IMR-90 (cell line): ENCODE measurements around the gene MAGI1. TPM values are rescaled to one million over a fixed set of nuclear protein-coding genes. Genes with fewer than 3 reads are reported as not detected.

ENCODE experiments used
- ATAC-seq: fragments of 200-7000 bp; cut with Tn5 transposase; 2 replicates; pipeline ENCODE4 v1.9.1; 2020; ENCODE audit warnings: low read depth, mild to moderate bottlenecking, moderate library complexity
- BruUV-seq: library from RNA; stranded (reverse); fragments of 400-500 nt; replicated peaks from 2 replicates; lab custom pipeline; 2021; lab: Mats Ljungman, UMichigan
- CTCF ChIA-PET: fragments of 300-600 bp; formaldehyde crosslinking; extraction: SDS; loops from one replicate; lab custom pipeline; 2021; ENCODE audit warnings: antibody characterized with exemption; lab: Yijun Ruan, JAX
- POLR2A ChIA-PET: fragments of 300-600 bp; sonication (Branson Sonifier 250); formaldehyde crosslinking; loops from one replicate; lab custom pipeline; 2022; ENCODE audit warnings: antibody characterized with exemption; ENCODE audit not compliant: unreplicated experiment; lab: Charles Lee
- DNase-seq: peaks from one replicate; pipeline ENCODE4 v3.0.0; 2013
- H2AFZ ChIP-seq: replicated peaks from 2 replicates; pipeline ENCODE3; 2013; ENCODE audit warnings: low read length, mild to moderate bottlenecking; ENCODE audit not compliant: poor library complexity
- H2AK5ac ChIP-seq: 2 replicates; pipeline ENCODE4 v1.6.1; 2013; ENCODE audit warnings: low read depth, low read length, inconsistent platforms
- H2AK9ac ChIP-seq: replicated peaks from 2 replicates; pipeline ENCODE3; 2013; ENCODE audit warnings: mild to moderate bottlenecking, low read depth, low read length, moderate library complexity; ENCODE audit not compliant: poor library complexity
- H2BK120ac ChIP-seq: 2 replicates; pipeline ENCODE4 v1.6.1; 2013; ENCODE audit warnings: low read depth, low read length, inconsistent platforms
- H2BK15ac ChIP-seq: 3 replicates; pipeline ENCODE4 v1.6.1; 2013; ENCODE audit warnings: low read depth, low read length, inconsistent platforms
- H2BK20ac ChIP-seq: 2 replicates; pipeline ENCODE4 v1.6.1; 2013; ENCODE audit warnings: low read depth, mild to moderate bottlenecking, inconsistent platforms, low read length, moderate library complexity
- H2BK5ac ChIP-seq: 2 replicates; pipeline ENCODE4 v1.6.1; 2013; ENCODE audit warnings: mild to moderate bottlenecking, low read depth, low read length, inconsistent platforms; ENCODE audit not compliant: poor library complexity, severe bottlenecking
- H3K14ac ChIP-seq: replicated peaks from 2 replicates; pipeline ENCODE4 v1.6.1; 2013; ENCODE audit warnings: low read depth, low read length, inconsistent platforms
- H3K18ac ChIP-seq: 2 replicates; pipeline ENCODE4 v1.6.1; 2013; ENCODE audit warnings: low read depth, low read length, control low read depth
- H3K23ac ChIP-seq: 2 replicates; pipeline ENCODE4 v1.6.1; 2013; ENCODE audit warnings: low read depth, low read length, inconsistent platforms
- H3K27ac ChIP-seq: 2 replicates; pipeline ENCODE4 v1.5.1; 2013; ENCODE audit warnings: mild to moderate bottlenecking, control low read depth, low read length; ENCODE audit not compliant: insufficient read depth
- H3K27me3 ChIP-seq: 2 replicates; pipeline ENCODE4 v1.6.1; 2013; ENCODE audit warnings: low read length; ENCODE audit not compliant: control insufficient read depth, insufficient read depth
- H3K36me3 ChIP-seq: 2 replicates; pipeline ENCODE4 v1.6.1; 2013; ENCODE audit warnings: low read length, mixed read lengths; ENCODE audit not compliant: control insufficient read depth, insufficient read depth
- H3K4ac ChIP-seq: 2 replicates; pipeline ENCODE4 v1.6.1; 2013; ENCODE audit warnings: low read depth, low read length, inconsistent platforms
- H3K4me1 ChIP-seq: 2 replicates; pipeline ENCODE4 v1.6.1; 2013; ENCODE audit warnings: low read length, mixed read lengths; ENCODE audit not compliant: control insufficient read depth, insufficient read depth
- H3K4me2 ChIP-seq: 2 replicates; pipeline ENCODE4 v1.6.1; 2013; ENCODE audit warnings: low read depth, mild to moderate bottlenecking, control low read depth, low read length, moderate library complexity
- H3K4me3 ChIP-seq: 2 replicates; pipeline ENCODE4 v1.5.1; 2013; ENCODE audit warnings: low read depth, mild to moderate bottlenecking, control low read depth, low read length, moderate library complexity; ENCODE audit not compliant: insufficient read depth
- H3K56ac ChIP-seq: 2 replicates; pipeline ENCODE4 v1.6.1; 2013; ENCODE audit warnings: low read length, inconsistent platforms; ENCODE audit not compliant: insufficient read depth; ENCODE audit errors: extremely low read depth
- H3K79me1 ChIP-seq, 2 experiments: 2 replicates each; pipeline ENCODE4 v1.6.1; 2013; ENCODE audit warnings: low read length in 2 of 2, inconsistent platforms in 1 of 2, low read depth in 1 of 2
- H3K9ac ChIP-seq: 2 replicates; pipeline ENCODE4 v1.6.1; 2013; ENCODE audit warnings: low read depth, low read length, control low read depth
- H3K9me1 ChIP-seq: 2 replicates; pipeline ENCODE4 v1.6.1; 2013; ENCODE audit warnings: low read length, inconsistent platforms; ENCODE audit not compliant: insufficient read depth
- H3K9me3 ChIP-seq: 2 replicates; pipeline ENCODE4 v1.6.1; 2013; ENCODE audit warnings: low read length; ENCODE audit not compliant: control insufficient read depth, insufficient read depth
- H4K20me1 ChIP-seq: 2 replicates; pipeline ENCODE4 v1.6.1; 2013; ENCODE audit warnings: low read length, inconsistent platforms; ENCODE audit not compliant: insufficient read depth
- H4K5ac ChIP-seq: 2 replicates; pipeline ENCODE4 v1.6.1; 2013; ENCODE audit warnings: mild to moderate bottlenecking, low read depth, low read length, control low read depth
- H4K8ac ChIP-seq, 2 experiments: 2 replicates each; pipeline ENCODE4 v1.6.1; 2013; ENCODE audit warnings: low read depth in 2 of 2, low read length in 2 of 2, control low read depth in 1 of 2, inconsistent platforms in 1 of 2
- H4K91ac ChIP-seq: 2 replicates; pipeline ENCODE4 v1.6.1; 2013; ENCODE audit warnings: low read depth, low read length, inconsistent platforms; ENCODE audit not compliant: insufficient read depth
- BHLHE40 ChIP-seq: fragments of 150-350 bp; IDR thresholded peaks from 2 replicates; pipeline ENCODE4 v1.6.1; 2016; ENCODE audit warnings: mild to moderate bottlenecking, low read depth, low read length
- CEBPB ChIP-seq: IDR thresholded peaks from 2 replicates; pipeline ENCODE4 v1.6.1; 2012; ENCODE audit warnings: low read depth, low read length, improper control_type of control experiment
- CHD1 ChIP-seq: IDR thresholded peaks from 2 replicates; pipeline ENCODE4 v1.6.1; 2012; ENCODE audit warnings: low read depth, low read length, improper control_type of control experiment
- CTCF ChIP-seq: conservative IDR thresholded peaks from 2 replicates; pipeline ENCODE4 v1.5.1; 2012; ENCODE audit warnings: mild to moderate bottlenecking, low read depth, low read length, improper control_type of control experiment
- ELK1 ChIP-seq: fragments of 150-350 bp; IDR thresholded peaks from 2 replicates; pipeline ENCODE4 v1.6.1; 2016; ENCODE audit warnings: low read depth, mild to moderate bottlenecking, low read length, moderate library complexity, borderline replicate concordance
- FOS ChIP-seq: fragments of 150-350 bp; IDR thresholded peaks from 2 replicates; pipeline ENCODE4 v1.6.1; 2016; ENCODE audit warnings: low read depth, low read length
- MAFK ChIP-seq: IDR thresholded peaks from 2 replicates; pipeline ENCODE4 v1.6.1; 2012; ENCODE audit warnings: low read depth, low read length, improper control_type of control experiment
- MAZ ChIP-seq: IDR thresholded peaks from 2 replicates; pipeline ENCODE4 v1.6.1; 2012; ENCODE audit warnings: low read depth, mild to moderate bottlenecking, low read length, improper control_type of control experiment, moderate library complexity, borderline replicate concordance
- MXI1 ChIP-seq: IDR thresholded peaks from 2 replicates; pipeline ENCODE4 v1.6.1; 2012; ENCODE audit warnings: low read depth, mild to moderate bottlenecking, low read length, moderate library complexity, borderline replicate concordance
- NFE2L2 ChIP-seq: fragments of 150-350 bp; IDR thresholded peaks from 2 replicates; pipeline ENCODE4 v1.6.1; 2016; ENCODE audit warnings: low read depth, mild to moderate bottlenecking, low read length
- POLR2A ChIP-seq: IDR thresholded peaks from 2 replicates; pipeline ENCODE4 v1.6.1; 2012; ENCODE audit warnings: mild to moderate bottlenecking, low read depth, low read length
- RAD21 ChIP-seq: IDR thresholded peaks from 2 replicates; pipeline ENCODE4 v1.6.1; 2012; ENCODE audit warnings: low read length, improper control_type of control experiment
- RCOR1 ChIP-seq: IDR thresholded peaks from 2 replicates; pipeline ENCODE4 v1.6.1; 2012; ENCODE audit warnings: mild to moderate bottlenecking, low read length, improper control_type of control experiment; ENCODE audit not compliant: insufficient replicate concordance
- RFX5 ChIP-seq: IDR thresholded peaks from 2 replicates; pipeline ENCODE4 v1.8.0; 2012; ENCODE audit warnings: low read depth, mild to moderate bottlenecking, low read length, moderate library complexity
- SMC3 ChIP-seq: fragments of 150-350 bp; IDR thresholded peaks from 2 replicates; pipeline ENCODE4 v1.6.1; 2016; ENCODE audit warnings: low read depth, mild to moderate bottlenecking, antibody characterized with exemption, low read length, moderate library complexity
- USF2 ChIP-seq: fragments of 150-350 bp; IDR thresholded peaks from 2 replicates; pipeline ENCODE4 v1.6.1; 2017; ENCODE audit warnings: mild to moderate bottlenecking, antibody characterized with exemption, low read length, low read depth
- WGBS, 2 experiments: methylation state at CpG; one replicate each; pipeline versions ENCODE4 v1.1.5 to v1.1.7; 2013; ENCODE audit warnings: missing lambda C conversion rate in 2 of 2; ENCODE audit not compliant: insufficient read length in 1 of 2; ENCODE audit errors: extremely low coverage in 2 of 2; 5-methylcytosine and 5-hydroxymethylcytosine counted together
- dilution Hi-C: fragments of 300-500 bp; cut with HindIII; formaldehyde crosslinking; loops from one replicate; pipeline ENCODE4 v1.14.3; 2018; ENCODE audit warnings: low sequenced_read_pairs; ENCODE audit not compliant: unreplicated experiment
- in situ Hi-C: fragments of 300-500 bp; cut with MboI; formaldehyde crosslinking; loops from 3 replicates; pipeline ENCODE4 v1.14.3; 2019; ENCODE audit warnings: low sequenced_read_pairs, inconsistent platforms, mixed read lengths
- intact Hi-C: fragments of 100-400 bp; cut with micrococcal nuclease; formaldehyde crosslinking; loops from 2 replicates; pipeline ENCODE4 v1.10.0; 2022
- polyA plus RNA-seq, 3 experiments: library from polyadenylated mRNA; depleted of rRNA; stranded (reverse); fragments of >200 nt; gene quantifications; 2 replicates each; pipeline ENCODE4 v1.2.3, GENCODE V29; 2012; ENCODE audit warnings: low replicate concordance in 1 of 3
- total RNA-seq: library from RNA; depleted of rRNA; stranded (reverse); fragments of >200 nt; gene quantifications from 2 replicates; pipeline ENCODE4 v1.2.3, GENCODE V29; 2012

Gene MAGI1
- total and polyA plus RNA-seq, 2 of the 4 experiments (the other 2 are of a cell fraction): 14.5 to 24.2 TPM

GRCh38 chr3:65497236-65497635, 541.5 kb downstream of the MAGI1 start:
- H2BK120ac ChIP-seq: no peak overlapping the region
- H3K4ac ChIP-seq: no peak overlapping the region
- no peak overlapping the region for H3K27ac ChIP-seq
- no peaks in the 10 kb centered on the region for H3K9me1 ChIP-seq
- no peaks in the 10 kb centered on the region for H3K4me1 ChIP-seq
- intact Hi-C loops: no loop called here
- CTCF ChIA-PET: no interaction called here
- no peak overlapping the region for H2BK20ac ChIP-seq
- H2AFZ ChIP-seq: no peak overlapping the region
- H4K5ac ChIP-seq: no peak overlapping the region
- POLR2A ChIA-PET: no interaction called here
- no peaks in the 10 kb centered on the region for H3K36me3 ChIP-seq
- no CpG with 5 or more reads among the region's 2 CpGs for WGBS, 2 experiments
- H2AK5ac ChIP-seq: no peak overlapping the region
- no peak for TF ChIP-seq FOS
- TF ChIP-seq RFX5: no peak
- TF ChIP-seq CHD1: no peak
- TF ChIP-seq USF2: no peak
- TF ChIP-seq BHLHE40: no peak
- TF ChIP-seq POLR2A: no peak
- no peak for TF ChIP-seq SMC3
- TF ChIP-seq RCOR1: no peak
- TF ChIP-seq CEBPB: no peak
- TF ChIP-seq MAZ: no peak
- no peak for TF ChIP-seq ELK1
- TF ChIP-seq MAFK: no peak
- no peak for TF ChIP-seq NFE2L2
- TF ChIP-seq MXI1: no peak
- TF ChIP-seq RAD21: no peak
- no peak for TF ChIP-seq CTCF
- H2AK9ac ChIP-seq: no peak overlapping the region
- in situ Hi-C loops: no loop called here
- no peak for ATAC-seq
- H3K4me3 ChIP-seq: no peak overlapping the region
- H3K56ac ChIP-seq: no peak overlapping the region
- no peak overlapping the region for H3K14ac ChIP-seq
- H3K4me2 ChIP-seq: no peak overlapping the region
- H3K9me3 ChIP-seq: no peaks in the 10 kb centered on the region
- H3K23ac ChIP-seq: no peak overlapping the region
- H2BK15ac ChIP-seq: no peak overlapping the region
- H3K79me1 ChIP-seq: peaks cover 10 to 12% of the 10 kb centered on the region in 2 experiments
- BruUV-seq: no TSS peak
- H3K18ac ChIP-seq: no peak overlapping the region
- H4K8ac ChIP-seq: no peak overlapping the region
- no peak overlapping the region for H4K91ac ChIP-seq
- H3K27me3 ChIP-seq: no peaks in the 10 kb centered on the region
- H4K20me1 ChIP-seq: no peaks in the 10 kb centered on the region
- H2BK5ac ChIP-seq: no peak overlapping the region
- H3K9ac ChIP-seq: no peak overlapping the region
- dilution Hi-C loops: no loop called here
- DNase-seq: no peak
